Epithelial cell of proximal tubule (primary cell): ENCODE data around the gene HM13. TPM values are rescaled to one million over a fixed set of nuclear protein-coding genes. Genes with fewer than 3 reads are reported as not detected.
"Not testable (repeated sequence)": the region's sequence is repeated elsewhere in the genome, so short reads cannot be mapped to it uniquely, and the experiment has no call there.

Source experiments
- DNase-seq: peaks from one replicate; pipeline ENCODE4 v3.0.0-alpha.2; 2011; ENCODE audit warnings: low read depth
- H3K4me3 ChIP-seq: 2 replicates; pipeline ENCODE4 v1.5.1; 2011; ENCODE audit warnings: low read depth, mild to moderate bottlenecking, low read length
- CTCF ChIP-seq: conservative IDR thresholded peaks from 2 replicates; pipeline ENCODE4 v1.5.1; 2012; ENCODE audit warnings: low read depth, mild to moderate bottlenecking, low read length
- total RNA-seq: library from RNA; depleted of rRNA; stranded (reverse); fragments of >200 nt; gene quantifications from 2 replicates; pipeline ENCODE4 v1.2.3, GENCODE V29; 2015

HM13 gene
- total RNA-seq, 1 donor from 2014 or later, result 61.1 TPM

DNA sequence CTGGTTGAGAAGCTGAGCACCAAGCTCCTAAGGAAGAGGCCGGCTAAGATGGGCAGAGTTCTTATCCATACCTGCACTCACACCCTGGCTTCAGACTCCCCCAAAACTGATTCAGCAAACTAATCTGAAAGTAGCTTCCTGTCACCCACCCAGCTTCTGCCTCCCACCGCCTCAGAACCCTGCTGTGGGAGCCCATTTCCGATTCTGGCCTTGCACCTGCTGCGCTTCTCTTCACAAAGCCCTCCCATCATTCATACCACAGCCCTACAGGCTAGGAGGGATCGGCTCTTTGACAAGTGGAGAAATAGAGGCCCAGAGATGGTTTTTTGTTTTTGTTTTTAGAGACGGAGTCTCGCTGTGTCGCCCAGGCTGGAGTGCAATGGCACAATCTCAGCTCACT lies 28.7 kb downstream of the HM13 start:
- no peak for TF ChIP-seq CTCF
- H3K4me3 ChIP-seq, result no peak overlapping the region
- no peak for DNase-seq

GRCh38 chr20:31543966-31544598 lies 29.8 kb downstream of the HM13 start:
- no peak for TF ChIP-seq CTCF
- H3K4me3 ChIP-seq, result no peak overlapping the region
- no peak for DNase-seq

GRCh38 chr20:31544600-31544999 lies 30.4 kb downstream of the HM13 start:
- no peak for DNase-seq
- TF ChIP-seq CTCF, result no peak
- no peak overlapping the region for H3K4me3 ChIP-seq

- DNase-seq, H3K4me3 ChIP-seq: not testable (repeated sequence)
Observed at GRCh38 chr20:31545621-31546040, 31.4 kb downstream of the HM13 start.

GRCh38 chr20:31547017-31547675 lies 32.9 kb downstream of the HM13 start:
- TF ChIP-seq CTCF, result no peak
- H3K4me3 ChIP-seq, result peak overlapping the region; percentile 57
- DNase-seq, result no peak

DNA sequence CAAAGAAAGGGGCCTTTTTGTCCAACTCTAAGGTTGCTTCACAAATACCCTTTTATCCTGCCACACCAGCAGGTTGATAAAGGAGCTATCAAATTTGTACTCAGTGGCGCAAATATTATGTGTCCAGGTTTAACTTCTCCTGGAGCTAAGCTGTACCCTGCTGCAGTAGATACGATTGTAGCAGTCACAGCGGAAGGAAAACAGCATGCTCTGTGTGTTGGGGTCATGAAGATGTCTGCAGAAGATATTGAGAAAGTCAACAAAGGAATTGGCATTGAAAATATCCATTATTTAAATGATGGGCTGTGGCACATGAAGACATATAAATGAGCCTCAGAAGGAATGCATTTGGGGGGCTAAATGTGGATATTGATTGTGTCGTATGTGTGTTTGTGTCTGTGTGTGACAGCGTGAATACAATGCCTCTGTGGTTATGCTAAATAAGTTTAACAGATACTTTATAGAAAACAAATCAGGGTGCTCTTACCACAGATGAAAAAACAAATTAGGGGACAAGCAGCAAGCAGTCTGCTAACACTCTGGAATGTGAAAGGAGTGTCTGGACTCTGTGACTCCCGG lies 33.6 kb downstream of the HM13 start:
- TF ChIP-seq CTCF, result no peak
- no peak for DNase-seq
- H3K4me3 ChIP-seq, result peak overlapping the region; percentile 57

DNA sequence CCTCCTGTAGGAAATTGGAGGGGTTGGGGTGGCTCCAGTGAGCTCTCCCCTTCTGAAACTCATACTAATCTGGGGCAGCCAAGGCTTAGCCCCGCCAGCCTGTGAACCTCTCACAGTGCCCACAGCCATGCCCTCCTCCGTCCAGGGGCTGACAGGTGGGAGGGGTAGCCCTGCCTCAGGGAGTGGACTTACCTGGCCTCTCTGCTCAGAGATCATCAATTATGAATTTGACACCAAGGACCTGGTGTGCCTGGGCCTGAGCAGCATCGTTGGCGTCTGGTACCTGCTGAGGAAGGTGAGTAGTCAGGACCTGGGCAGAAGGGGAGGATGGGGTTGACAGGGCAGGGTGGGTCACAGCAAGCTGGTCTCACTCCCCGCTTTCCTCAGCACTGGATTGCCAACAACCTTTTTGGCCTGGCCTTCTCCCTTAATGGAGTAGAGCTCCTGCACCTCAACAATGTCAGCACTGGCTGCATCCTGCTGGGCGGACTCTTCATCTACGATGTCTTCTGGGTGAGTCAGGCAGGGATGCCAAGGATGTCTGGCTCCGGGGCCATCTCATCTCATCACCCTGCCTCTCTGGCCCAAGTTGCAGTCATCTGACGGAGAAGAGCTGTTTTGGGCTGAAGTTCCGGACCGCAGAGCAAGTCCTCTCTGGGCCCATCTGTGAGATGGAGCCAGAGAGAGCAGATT lies 34.7 kb downstream of the HM13 start:
- no peak overlapping the region for H3K4me3 ChIP-seq
- TF ChIP-seq CTCF, result no peak
- DNase-seq, result no peak
